HCT116 (cell line): ENCODE measurements around the gene CIDEC. TPM values are rescaled to one million over a fixed set of nuclear protein-coding genes. Genes with fewer than 3 reads are reported as not detected.

Experiments used
- ATAC-seq: fragments of 200-7000 bp; cut with Tn5 transposase; 2 replicates; pipeline ENCODE4 v1.9.1; 2020; ENCODE audit warnings: mild to moderate bottlenecking, moderate library complexity
- BruUV-seq: library from RNA; stranded (reverse); fragments of 400-500 nt; replicated peaks from 2 replicates; lab custom pipeline; 2021; lab: Mats Ljungman, UMichigan
- CTCF ChIA-PET: fragments of 300-600 bp; sonication (Branson Sonifier 250); formaldehyde crosslinking; loops from one replicate; lab custom pipeline; 2021; ENCODE audit warnings: antibody characterized with exemption; lab: Charles Lee
- POLR2A ChIA-PET: fragments of 300-600, 350-600 bp; sonication (Branson Sonifier 250); formaldehyde crosslinking; loops from one replicate; lab custom pipeline; 2021; ENCODE audit warnings: antibody characterized with exemption; lab: Charles Lee
- RAD21 ChIA-PET, 2 experiments: fragments of 300-600 bp; sonication (Branson Sonifier 250); formaldehyde crosslinking; loops; one replicate each; lab custom pipeline; 2023; ENCODE audit warnings: low total read pairs in 2 of 2; ENCODE audit not compliant: uncharacterized antibody in 2 of 2, unreplicated experiment in 2 of 2, low non-redundant PET in 1 of 2; lab: Charles Lee
- DNase-seq: peaks from one replicate; pipeline ENCODE4 v3.0.0-alpha.2; 2010; ENCODE audit warnings: low read depth, low spot score
- H2AFZ ChIP-seq: fragments of 200-600 bp; shearing (Covaris generic), sonication (generic); 2 replicates; pipeline ENCODE4 v1.6.1; 2017; ENCODE audit warnings: low read depth, mixed run types, mixed read lengths, antibody characterized with exemption, low read length; ENCODE audit not compliant: poor library complexity, severe bottlenecking
- H3K27ac ChIP-seq: 2 replicates; pipeline ENCODE4 v1.5.1; 2012; ENCODE audit warnings: low read depth, low read length
- H3K27me3 ChIP-seq: fragments of 200-600 bp; sonication (generic); 2 replicates; pipeline ENCODE4 v1.6.1; 2016; ENCODE audit warnings: mixed run types, low read length, mixed read lengths; ENCODE audit not compliant: insufficient read depth
- H3K36me3 ChIP-seq, 2 experiments: fragments of 200-500 bp in 1 of 2; fragments of 200-600 bp in 1 of 2; sonication (Bioruptor generic) in 1 of 2; sonication (generic) in 1 of 2; 2 replicates each; pipeline versions ENCODE4 v1.5.1 to v1.6.1; 2014 to 2016; ENCODE audit warnings: low read length in 2 of 2, inconsistent platforms in 1 of 2, mixed read lengths in 1 of 2, mixed run types in 1 of 2; ENCODE audit not compliant: insufficient read depth in 2 of 2, control insufficient read depth in 1 of 2
- H3K4me1 ChIP-seq, 2 experiments: fragments of 200-600 bp in 1 of 2; sonication (generic) in 1 of 2; 2 replicates each; pipeline versions ENCODE4 v1.5.1 to v1.6.1; 2012 to 2017; ENCODE audit warnings: low read length in 2 of 2, inconsistent platforms in 1 of 2, mild to moderate bottlenecking in 1 of 2, mixed read lengths in 1 of 2, mixed run types in 1 of 2, moderate library complexity in 1 of 2; ENCODE audit not compliant: insufficient read depth in 2 of 2, control insufficient read depth in 1 of 2
- H3K4me2 ChIP-seq: fragments of 200-600 bp; sonication (generic); 2 replicates; pipeline ENCODE4 v1.6.1; 2017; ENCODE audit warnings: mixed run types, low read length, mixed read lengths
- H3K4me3 ChIP-seq, 2 experiments: fragments of 200-600 bp in 1 of 2; sonication (generic) in 1 of 2; replicated peaks in 1 of 2; 2 replicates each; pipeline ENCODE4 v1.5.1; 2011 to 2016; ENCODE audit warnings: low read length in 2 of 2, control low read depth in 1 of 2, low read depth in 1 of 2, mild to moderate bottlenecking in 1 of 2, mixed read lengths in 1 of 2, mixed run types in 1 of 2
- H3K79me2 ChIP-seq: fragments of 200-600 bp; sonication (generic); 2 replicates; pipeline ENCODE4 v1.6.1; 2017; ENCODE audit warnings: mild to moderate bottlenecking, mixed run types, low read length, moderate library complexity, mixed read lengths; ENCODE audit not compliant: insufficient read depth
- H3K9ac ChIP-seq: fragments of 200-600 bp; sonication (generic); 2 replicates; pipeline ENCODE4 v1.6.1; 2016; ENCODE audit warnings: low read length, mixed read lengths
- H3K9me2 ChIP-seq: fragments of 200-600 bp; sonication (generic), shearing (Covaris generic); 2 replicates; pipeline ENCODE4 v1.6.1; 2017; ENCODE audit warnings: mixed run types, mild to moderate bottlenecking, moderate library complexity; ENCODE audit not compliant: insufficient read depth
- H3K9me3 ChIP-seq, 2 experiments: fragments of 200-500 bp in 1 of 2; fragments of 200-600 bp in 1 of 2; sonication (Bioruptor generic) in 1 of 2; sonication (generic) in 1 of 2; 2 replicates each; pipeline ENCODE4 v1.6.1; 2014 to 2017; ENCODE audit warnings: low read length in 2 of 2, mixed read lengths in 2 of 2, inconsistent platforms in 1 of 2, low read depth in 1 of 2, mild to moderate bottlenecking in 1 of 2, mixed run types in 1 of 2, moderate library complexity in 1 of 2; ENCODE audit not compliant: control insufficient read depth in 1 of 2, insufficient read depth in 1 of 2
- H4K20me1 ChIP-seq: fragments of 200-600 bp; sonication (generic), shearing (Covaris generic); 2 replicates; pipeline ENCODE4 v1.6.1; 2017; ENCODE audit warnings: mixed run types, mild to moderate bottlenecking, moderate library complexity; ENCODE audit not compliant: insufficient read depth
- CEBPB ChIP-seq: IDR thresholded peaks from 2 replicates; pipeline ENCODE4 v1.6.1; 2012; ENCODE audit warnings: low read depth
- EZH2phosphoT487 ChIP-seq: fragments of 200-600 bp; IDR thresholded peaks from 2 replicates; pipeline ENCODE4 v1.6.1; 2018; ENCODE audit warnings: antibody characterized with exemption, borderline replicate concordance
- FOSL1 ChIP-seq: IDR thresholded peaks from 2 replicates; pipeline ENCODE4 v1.6.1; 2012; ENCODE audit warnings: low read depth
- POLR2A ChIP-seq: IDR thresholded peaks from 2 replicates; pipeline ENCODE4 v1.7.0; 2011; ENCODE audit warnings: borderline replicate concordance; ENCODE audit not compliant: insufficient read depth, insufficient read length; ENCODE audit errors: extremely low read depth
- RAD21 ChIP-seq: IDR thresholded peaks from 2 replicates; pipeline ENCODE4 v1.6.1; 2012; ENCODE audit warnings: low read depth, mild to moderate bottlenecking
- SIN3A ChIP-seq: IDR thresholded peaks from 2 replicates; pipeline ENCODE4 v1.6.1; 2012; ENCODE audit warnings: low read depth
- SRF ChIP-seq: IDR thresholded peaks from 2 replicates; pipeline ENCODE4 v1.6.1; 2012; ENCODE audit warnings: low read depth
- TCF7L2 ChIP-seq: IDR thresholded peaks from 2 replicates; pipeline ENCODE4 v1.7.0; 2011; ENCODE audit warnings: borderline replicate concordance, inconsistent platforms; ENCODE audit not compliant: insufficient read depth, insufficient read length; ENCODE audit errors: extremely low read depth
- YY1 ChIP-seq: IDR thresholded peaks from 2 replicates; pipeline ENCODE4 v1.6.1; 2011; ENCODE audit warnings: low read length, low read depth, moderate library complexity, mild to moderate bottlenecking; ENCODE audit not compliant: insufficient replicate concordance; ENCODE audit errors: extremely low read depth
- ZNF274 ChIP-seq: fragments of 200-500 bp; sonication (Bioruptor generic); IDR thresholded peaks from 2 replicates; pipeline ENCODE4 v1.6.1; 2014; ENCODE audit warnings: mild to moderate bottlenecking, low read depth, low read length, inconsistent platforms
- intact Hi-C: fragments of 100-400 bp; cut with micrococcal nuclease; formaldehyde crosslinking; loops from 2 replicates; pipeline ENCODE4 v1.10.0; 2022
- total RNA-seq: library from RNA; stranded (reverse); gene quantifications from one replicate; pipeline ENCODE4 v1.2.1, GENCODE V29; 2021; ENCODE audit not compliant: unreplicated experiment
- TF ChIP-seq, protein P1 (sequence below): IDR thresholded peaks from 2 replicates; pipeline ENCODE4 v1.6.1; 2012; ENCODE audit warnings: low read depth
- TF ChIP-seq, protein P2 (sequence below): IDR thresholded peaks from 2 replicates; pipeline ENCODE4 v1.6.1; 2012

CIDEC gene
- total RNA-seq, 1 experiment from 2014 or later, result not detected

DNA sequence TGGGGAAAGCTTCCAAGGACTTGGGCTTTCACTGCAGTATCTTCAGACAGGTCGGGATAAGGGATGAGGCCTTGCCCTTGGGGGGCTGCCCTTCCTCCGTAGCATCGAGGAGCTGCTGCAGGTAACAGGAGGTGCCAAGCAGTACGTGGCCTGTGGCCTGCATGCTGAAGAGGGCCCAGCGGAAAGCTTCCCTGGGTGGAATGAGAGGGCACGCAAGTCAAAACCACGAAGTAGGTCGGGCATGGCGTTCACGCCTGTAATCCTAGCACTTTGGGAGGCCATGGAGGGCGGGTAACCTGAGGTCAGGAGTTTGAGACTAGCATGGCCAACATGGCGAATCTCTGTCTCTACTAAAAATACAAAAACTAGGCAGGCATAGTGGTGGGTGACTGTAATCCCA, 12.9 kb downstream of the CIDEC start:
- no peaks in the 10 kb centered on the region for H3K27me3 ChIP-seq
- H3K4me3 ChIP-seq, result no peak overlapping the region
- H3K4me1 ChIP-seq, result peaks cover 0 to 22% of the 10 kb centered on the region in 2 experiments; a peak in 2 of 4 replicates
- ATAC-seq (no peak), DNase-seq (no peak)
- no peaks in the 10 kb centered on the region for H4K20me1 ChIP-seq
- no peaks in the 10 kb centered on the region for H3K79me2 ChIP-seq
- H2AFZ ChIP-seq, result no peak overlapping the region
- no peaks in the 10 kb centered on the region for H3K36me3 ChIP-seq
- no peak overlapping the region for H3K4me2 ChIP-seq
- no peaks in the 10 kb centered on the region for H3K9me3 ChIP-seq
- BruUV-seq, result no TSS peak
- POLR2A ChIA-PET, result no interaction called here
- intact Hi-C loops, result no loop called here
- CTCF ChIA-PET, result no interaction called here
- H3K9ac ChIP-seq, result no peak overlapping the region
- RAD21 ChIA-PET, result no interaction called here
- TF ChIP-seq SRF (no peak), CEBPB (no peak), POLR2A (no peak), TCF7L2 (no peak), EZH2phosphoT487 (no peak), YY1 (no peak), SIN3A (no peak), ZNF274 (no peak), FOSL1 (no peak), RAD21 (no peak)
- TF ChIP-seq, protein P1, sequence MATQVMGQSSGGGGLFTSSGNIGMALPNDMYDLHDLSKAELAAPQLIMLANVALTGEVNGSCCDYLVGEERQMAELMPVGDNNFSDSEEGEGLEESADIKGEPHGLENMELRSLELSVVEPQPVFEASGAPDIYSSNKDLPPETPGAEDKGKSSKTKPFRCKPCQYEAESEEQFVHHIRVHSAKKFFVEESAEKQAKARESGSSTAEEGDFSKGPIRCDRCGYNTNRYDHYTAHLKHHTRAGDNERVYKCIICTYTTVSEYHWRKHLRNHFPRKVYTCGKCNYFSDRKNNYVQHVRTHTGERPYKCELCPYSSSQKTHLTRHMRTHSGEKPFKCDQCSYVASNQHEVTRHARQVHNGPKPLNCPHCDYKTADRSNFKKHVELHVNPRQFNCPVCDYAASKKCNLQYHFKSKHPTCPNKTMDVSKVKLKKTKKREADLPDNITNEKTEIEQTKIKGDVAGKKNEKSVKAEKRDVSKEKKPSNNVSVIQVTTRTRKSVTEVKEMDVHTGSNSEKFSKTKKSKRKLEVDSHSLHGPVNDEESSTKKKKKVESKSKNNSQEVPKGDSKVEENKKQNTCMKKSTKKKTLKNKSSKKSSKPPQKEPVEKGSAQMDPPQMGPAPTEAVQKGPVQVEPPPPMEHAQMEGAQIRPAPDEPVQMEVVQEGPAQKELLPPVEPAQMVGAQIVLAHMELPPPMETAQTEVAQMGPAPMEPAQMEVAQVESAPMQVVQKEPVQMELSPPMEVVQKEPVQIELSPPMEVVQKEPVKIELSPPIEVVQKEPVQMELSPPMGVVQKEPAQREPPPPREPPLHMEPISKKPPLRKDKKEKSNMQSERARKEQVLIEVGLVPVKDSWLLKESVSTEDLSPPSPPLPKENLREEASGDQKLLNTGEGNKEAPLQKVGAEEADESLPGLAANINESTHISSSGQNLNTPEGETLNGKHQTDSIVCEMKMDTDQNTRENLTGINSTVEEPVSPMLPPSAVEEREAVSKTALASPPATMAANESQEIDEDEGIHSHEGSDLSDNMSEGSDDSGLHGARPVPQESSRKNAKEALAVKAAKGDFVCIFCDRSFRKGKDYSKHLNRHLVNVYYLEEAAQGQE, result no peak
- TF ChIP-seq, protein P2, sequence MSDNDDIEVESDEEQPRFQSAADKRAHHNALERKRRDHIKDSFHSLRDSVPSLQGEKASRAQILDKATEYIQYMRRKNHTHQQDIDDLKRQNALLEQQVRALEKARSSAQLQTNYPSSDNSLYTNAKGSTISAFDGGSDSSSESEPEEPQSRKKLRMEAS, result no peak
- H3K9me2 ChIP-seq, result no peaks in the 10 kb centered on the region
- H3K27ac ChIP-seq, result no peak overlapping the region
